WERI-Rb-1 (cell line): ENCODE measurements around the gene KLHL8.

Experiments used
- DNase-seq: peaks from one replicate; pipeline ENCODE4 v3.0.0-alpha.2; 2020
- H3K27ac ChIP-seq: fragments of 250-450 bp; sonication (Bioruptor Pico); 2 replicates; pipeline ENCODE4 v1.5.1; 2020; ENCODE audit warnings: mild to moderate bottlenecking, moderate library complexity
- H3K27me3 ChIP-seq: fragments of 250-450 bp; sonication (Bioruptor Pico); 2 replicates; pipeline ENCODE4 v1.5.1; 2021; ENCODE audit warnings: mild to moderate bottlenecking, low read depth, moderate library complexity; ENCODE audit not compliant: insufficient read depth, severe bottlenecking
- H3K36me3 ChIP-seq: fragments of 250-450 bp; sonication (Bioruptor Pico); 2 replicates; pipeline ENCODE4 v1.5.1; 2020; ENCODE audit warnings: mild to moderate bottlenecking, moderate library complexity
- H3K4me3 ChIP-seq: 2 replicates; pipeline ENCODE4 v1.5.1; 2011; ENCODE audit warnings: low read depth, mild to moderate bottlenecking, control low read depth, low read length
- H3K9me3 ChIP-seq: fragments of 250-450 bp; sonication (Bioruptor Pico); 2 replicates; pipeline ENCODE4 v1.5.1; 2021; ENCODE audit warnings: mild to moderate bottlenecking, moderate library complexity; ENCODE audit not compliant: severe bottlenecking
- CTCF ChIP-seq: IDR thresholded peaks from 2 replicates; pipeline ENCODE4 v1.5.1; 2011; ENCODE audit warnings: low read depth, mild to moderate bottlenecking, control low read depth, inconsistent platforms, low read length

The KLHL8 gene

GRCh38 chr4:87120411-87121162 lies 99.8 kb downstream of the KLHL8 start:
- H3K27me3 ChIP-seq, result no peaks in the 10 kb centered on the region

DNA sequence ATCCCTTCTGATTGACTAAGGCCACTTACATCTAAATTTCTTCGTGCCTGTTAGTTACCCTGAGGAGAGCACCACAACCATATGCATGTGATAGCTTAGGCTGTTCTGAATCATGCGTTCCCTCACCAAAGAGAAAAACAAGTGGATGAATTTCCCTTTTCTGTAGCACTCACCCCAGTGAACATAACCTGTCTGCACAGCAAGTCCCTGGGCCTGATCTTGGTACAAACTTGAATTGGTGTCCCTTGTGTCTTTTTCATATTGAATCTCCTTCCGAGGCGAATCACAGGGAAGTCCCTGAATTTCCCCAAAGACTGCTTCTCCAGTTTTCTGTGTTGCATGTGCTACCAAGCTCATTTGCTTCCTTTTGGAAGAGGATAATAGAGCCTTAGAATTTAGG lies 100.4 kb downstream of the KLHL8 start:
- peaks cover 76% of the 10 kb centered on the region for H3K36me3 ChIP-seq
- TF ChIP-seq CTCF, result no peak
- H3K9me3 ChIP-seq, result no peaks in the 10 kb centered on the region
- DNase-seq, result no peak
- H3K27ac ChIP-seq, result no peak overlapping the region
- no peaks in the 10 kb centered on the region for H3K27me3 ChIP-seq
- H3K4me3 ChIP-seq, result no peak overlapping the region

More at GRCh38 chr4:87120411-87121162, 99.8 kb downstream of the KLHL8 start:
- Histone ChIP-seq H3K9me3 (no peaks in the 10 kb centered on the region), H3K27ac (no peak overlapping the region), H3K4me3 (no peak overlapping the region), H3K36me3 (peaks cover 78% of the 10 kb centered on the region)
- no peak for DNase-seq
- no peak for TF ChIP-seq CTCF

GRCh38 chr4:87118826-87119225 lies 101.6 kb downstream of the KLHL8 start:
- no peak for TF ChIP-seq CTCF
- H3K27ac ChIP-seq, result no peak overlapping the region
- no peak for DNase-seq
- H3K27me3 ChIP-seq, result no peaks in the 10 kb centered on the region
- no peaks in the 10 kb centered on the region for H3K9me3 ChIP-seq
- H3K4me3 ChIP-seq, result no peak overlapping the region
- peaks cover 70% of the 10 kb centered on the region for H3K36me3 ChIP-seq

- DNase-seq, result no peak
- H3K4me3 ChIP-seq, result no peak overlapping the region
- no peak overlapping the region for H3K27ac ChIP-seq
- H3K27me3 ChIP-seq, result no peaks in the 10 kb centered on the region
- no peak for TF ChIP-seq CTCF
- peaks cover 69% of the 10 kb centered on the region for H3K36me3 ChIP-seq
- H3K9me3 ChIP-seq, result no peaks in the 10 kb centered on the region
Observed at GRCh38 chr4:87118421-87118820, 102.0 kb downstream of the KLHL8 start.

GRCh38 chr4:87117732-87118075 lies 102.7 kb downstream of the KLHL8 start:
- H3K27ac ChIP-seq, result no peak overlapping the region
- peaks cover 68% of the 10 kb centered on the region for H3K36me3 ChIP-seq
- H3K9me3 ChIP-seq, result no peaks in the 10 kb centered on the region
- TF ChIP-seq CTCF, result no peak
- DNase-seq, result no peak
- no peaks in the 10 kb centered on the region for H3K27me3 ChIP-seq
- no peak overlapping the region for H3K4me3 ChIP-seq
